Transverse colon (tissue), 4 donors: Measurements from ENCODE around the gene NFIC.

Experiments used
- CTCF ChIP-seq, 5 experiments: fragments of 200-600 bp in 3 of 5; fragments of 450-650 bp in 2 of 5; sonication (generic) in 3 of 5; IDR thresholded peaks; 1 replicate in 2 of 5; 2 replicates in 3 of 5; pipeline ENCODE4 v1.5.1; 2016 to 2017; ENCODE audit warnings: antibody characterized with exemption in 5 of 5, inconsistent platforms in 3 of 5, mild to moderate bottlenecking in 2 of 5, moderate library complexity in 1 of 5
- POLR2A ChIP-seq: fragments of 450-650 bp; IDR thresholded peaks from one replicate; pipeline ENCODE4 v1.6.1; 2016; ENCODE audit warnings: antibody characterized with exemption, mild to moderate bottlenecking, moderate library complexity
- POLR2AphosphoS5 ChIP-seq, 3 donors: sonication (generic); formaldehyde crosslinking; IDR thresholded peaks; one replicate each; pipeline ENCODE4 v1.6.1; 2016; ENCODE audit warnings: antibody characterized with exemption in 3 of 3

GRCh38 chr19:3413796-3414327 lies 47.5 kb downstream of the NFIC start:
- TF ChIP-seq POLR2A, result no peak
- no peak for TF ChIP-seq CTCF (IDR thresholded peaks at IDR 0.05)
- no peak for TF ChIP-seq POLR2AphosphoS5 (IDR thresholded peaks at IDR 0.05)
